Endothelial cell of umbilical vein (primary cell): ENCODE measurements around the gene KAT6B. TPM values are rescaled to one million over a fixed set of nuclear protein-coding genes. Genes with fewer than 3 reads are reported as not detected.

Experiments
- BruUV-seq: library from RNA; stranded (reverse); fragments of 400-500 nt; replicated peaks from 2 replicates; lab custom pipeline; 2021; lab: Mats Ljungman, UMichigan
- CTCF ChIA-PET: fragments of 300-600, 350-600 bp; sonication (Branson Sonifier 250); formaldehyde crosslinking; loops from one replicate; lab custom pipeline; 2021; ENCODE audit warnings: antibody characterized with exemption, inconsistent platforms; lab: Charles Lee
- POLR2A ChIA-PET: fragments of 300-600, 350-600 bp; sonication (Branson Sonifier 250); formaldehyde crosslinking; loops from one replicate; lab custom pipeline; 2021; ENCODE audit warnings: antibody characterized with exemption, inconsistent platforms; lab: Charles Lee
- DNase-seq: peaks from one replicate; pipeline ENCODE4 v3.0.0-alpha.2; 2011; ENCODE audit warnings: low read depth, low spot score
- FAIRE-seq: peaks from 2 replicates; lab custom pipeline; 2011; peaks lifted over from hg19 to GRCh38; lab: Jason Lieb, UNC
- H2AFZ ChIP-seq: 2 replicates; pipeline ENCODE4 v1.6.0; 2012; ENCODE audit warnings: low read depth, low read length, control low read depth, inconsistent platforms
- H3K27ac ChIP-seq: 2 replicates; pipeline ENCODE4 v1.5.1; 2011; ENCODE audit warnings: low read depth, mild to moderate bottlenecking, control low read depth, low read length, moderate library complexity; ENCODE audit not compliant: insufficient read depth
- H3K27me3 ChIP-seq, 2 experiments: 2 replicates each; pipeline versions ENCODE4 v1.6.0 to v1.6.1; 2011; ENCODE audit warnings: low read length in 2 of 2, mixed read lengths in 1 of 2; ENCODE audit not compliant: control insufficient read depth in 2 of 2, insufficient read depth in 2 of 2
- H3K36me3 ChIP-seq, 2 experiments: 2 replicates in 1 of 2; 3 replicates in 1 of 2; pipeline ENCODE4 v1.5.1; 2011; ENCODE audit warnings: low read length in 2 of 2, mild to moderate bottlenecking in 1 of 2, moderate library complexity in 1 of 2; ENCODE audit not compliant: control insufficient read depth in 2 of 2, insufficient read depth in 2 of 2; ENCODE audit errors: extremely low read depth in 1 of 2
- H3K4me1 ChIP-seq: 3 replicates; pipeline ENCODE4 v1.5.1; 2011; ENCODE audit warnings: mild to moderate bottlenecking, low read length; ENCODE audit not compliant: control insufficient read depth, insufficient read depth; ENCODE audit errors: extremely low read depth
- H3K4me2 ChIP-seq: 2 replicates; pipeline ENCODE4 v1.6.1; 2011; ENCODE audit warnings: low read length, control low read depth, mixed read lengths; ENCODE audit not compliant: insufficient read depth
- H3K4me3 ChIP-seq, 3 experiments: fragments of 200-600 bp in 1 of 3; sonication (generic), shearing (Covaris generic) in 1 of 3; replicated peaks in 1 of 3; 2 replicates each; pipeline ENCODE4 v1.5.1; 2011 to 2016; ENCODE audit warnings: control low read depth in 3 of 3, low read length in 3 of 3, mild to moderate bottlenecking in 2 of 3, inconsistent platforms in 1 of 3, low read depth in 1 of 3, moderate library complexity in 1 of 3; ENCODE audit not compliant: insufficient read depth in 1 of 3
- H3K79me2 ChIP-seq: 2 replicates; pipeline ENCODE4 v1.6.0; 2012; ENCODE audit warnings: low read length, inconsistent platforms; ENCODE audit not compliant: control insufficient read depth, insufficient read depth
- H3K9ac ChIP-seq: replicated peaks from 2 replicates; pipeline ENCODE3; 2011; ENCODE audit warnings: low read length, control low read depth; ENCODE audit not compliant: insufficient read depth; ENCODE audit errors: extremely low read depth
- H3K9me1 ChIP-seq: replicated peaks from 3 replicates; pipeline ENCODE4 v1.6.0; 2011; ENCODE audit warnings: mild to moderate bottlenecking, low read length; ENCODE audit not compliant: control insufficient read depth, insufficient read depth; ENCODE audit errors: extremely low read depth
- H3K9me3 ChIP-seq: replicated peaks from 2 replicates; pipeline ENCODE4 v1.5.1; 2012; ENCODE audit warnings: low read length, inconsistent platforms; ENCODE audit not compliant: control insufficient read depth, insufficient read depth
- H4K20me1 ChIP-seq: replicated peaks from 2 replicates; pipeline ENCODE3; 2011; ENCODE audit warnings: mild to moderate bottlenecking, low read length; ENCODE audit not compliant: control insufficient read depth, insufficient read depth; ENCODE audit errors: extremely low read depth
- EZH2 ChIP-seq: IDR thresholded peaks from 2 replicates; pipeline ENCODE4 v1.6.1; 2012; ENCODE audit warnings: borderline replicate concordance, low read depth, mild to moderate bottlenecking, moderate library complexity, low read length, inconsistent platforms; ENCODE audit not compliant: severe bottlenecking
- FOS ChIP-seq: IDR thresholded peaks from 2 replicates; pipeline ENCODE4 v1.6.1; 2011; ENCODE audit warnings: mild to moderate bottlenecking, low read length, moderate library complexity, borderline replicate concordance; ENCODE audit not compliant: insufficient read depth
- GATA2 ChIP-seq: IDR thresholded peaks from 2 replicates; pipeline ENCODE4 v1.7.0; 2011; ENCODE audit warnings: low read depth, mild to moderate bottlenecking, moderate library complexity, mixed read lengths, low read length; ENCODE audit not compliant: insufficient read length, insufficient read depth
- JUN ChIP-seq: IDR thresholded peaks from 2 replicates; pipeline ENCODE4 v1.6.1; 2011; ENCODE audit warnings: borderline replicate concordance, low read depth; ENCODE audit not compliant: insufficient read length, insufficient read depth
- MYC ChIP-seq: IDR thresholded peaks from one replicate; pipeline ENCODE4 v1.6.1; 2011; ENCODE audit warnings: mild to moderate bottlenecking, low read depth, low read length
- POLR2A ChIP-seq: IDR thresholded peaks from 2 replicates; pipeline ENCODE4 v1.6.1; 2012; ENCODE audit warnings: low read depth, mild to moderate bottlenecking, control low read depth, low read length
- POLR2AphosphoS5 ChIP-seq: IDR thresholded peaks from 2 replicates; pipeline ENCODE4 v1.6.1; 2012; ENCODE audit warnings: low read depth, mild to moderate bottlenecking, control low read depth, low read length, moderate library complexity; ENCODE audit not compliant: insufficient read depth
- dilution Hi-C: fragments of 300-500 bp; cut with MboI; formaldehyde crosslinking; loops from one replicate; pipeline ENCODE4 v1.15.0; 2019; ENCODE audit warnings: low sequenced_read_pairs; ENCODE audit not compliant: extremely low pct_ligation_motif_present
- intact Hi-C: fragments of 100-400 bp; cut with micrococcal nuclease; formaldehyde crosslinking; loops from one replicate; pipeline ENCODE4 v1.10.0; 2022
- polyA plus RNA-seq, 4 experiments: library from polyadenylated mRNA; depleted of rRNA in 3 of 4; stranded (reverse) in 3 of 4; unstranded in 1 of 4; fragments of >200 nt; gene quantifications; 2 replicates each; pipeline versions ENCODE4 v1.2.1 to v1.2.3, GENCODE V29; 2011 to 2012; ENCODE audit warnings: missing spikeins in 1 of 4
- total RNA-seq: library from RNA; stranded (reverse); gene quantifications from 2 replicates; pipeline ENCODE4 v1.2.3, GENCODE V29; 2021
- TF ChIP-seq, protein P1 (sequence below), 2 donors: IDR thresholded peaks; 1 replicate in 1 of 2; 2 replicates in 1 of 2; pipeline ENCODE4 v1.5.1; 2011; ENCODE audit warnings: low read length in 2 of 2, mild to moderate bottlenecking in 2 of 2, moderate library complexity in 2 of 2, control low read depth in 1 of 2, inconsistent platforms in 1 of 2, low read depth in 1 of 2; ENCODE audit not compliant: insufficient read depth in 1 of 2; ENCODE audit errors: extremely low read depth in 1 of 2
- TF ChIP-seq, protein P2 (sequence below): IDR thresholded peaks from 2 replicates; pipeline ENCODE4 v1.6.1; 2011; ENCODE audit not compliant: insufficient read depth, insufficient read length

The KAT6B gene
- total and polyA plus RNA-seq, 2 donors (not counting 3 experiments of a cell fraction or from before 2014, with no cell fraction given) = 4.5 to 17.0 TPM

DNA sequence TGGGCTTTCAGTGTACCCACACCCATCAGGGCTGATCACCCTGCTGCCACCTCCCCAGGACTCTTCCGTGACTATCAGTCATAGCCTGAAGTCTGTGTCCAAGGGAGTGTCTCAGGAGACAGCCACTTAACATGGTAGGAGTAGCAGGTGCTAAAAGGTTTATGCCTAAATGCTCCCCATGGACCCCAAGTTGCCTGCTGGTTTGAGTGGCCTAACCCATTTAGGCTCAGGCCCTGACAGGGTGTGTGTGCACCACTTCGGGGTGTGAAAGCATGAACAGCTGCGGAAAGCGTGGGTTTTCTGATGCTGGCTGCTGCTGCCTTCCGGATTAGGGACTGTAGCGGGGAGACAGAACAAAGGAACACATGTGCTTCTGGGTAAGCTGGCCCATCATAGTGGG is 191.9 kb downstream of the KAT6B start:
- no peaks in the 10 kb centered on the region for H3K4me1 ChIP-seq
- intact Hi-C loops = loop anchor here (2.0 kb wide), 1 partner anchor 279 kb away; no protein-coding TSS in a partner anchor
- H4K20me1 ChIP-seq = no peaks in the 10 kb centered on the region
- ChIA-PET POLR2A (no interaction called here), CTCF (no interaction called here)
- BruUV-seq = no TSS peak
- no peak overlapping the region for H3K4me3 ChIP-seq
- no peak overlapping the region for H2AFZ ChIP-seq
- H3K79me2 ChIP-seq = no peaks in the 10 kb centered on the region
- H3K9ac ChIP-seq = no peak overlapping the region
- no peaks in the 10 kb centered on the region for H3K36me3 ChIP-seq
- dilution Hi-C loops = no loop called here
- FAIRE-seq = no peak
- H3K27me3 ChIP-seq = no peaks in the 10 kb centered on the region
- no peak for TF ChIP-seq POLR2AphosphoS5
- TF ChIP-seq JUN = no peak
- TF ChIP-seq, protein P1, sequence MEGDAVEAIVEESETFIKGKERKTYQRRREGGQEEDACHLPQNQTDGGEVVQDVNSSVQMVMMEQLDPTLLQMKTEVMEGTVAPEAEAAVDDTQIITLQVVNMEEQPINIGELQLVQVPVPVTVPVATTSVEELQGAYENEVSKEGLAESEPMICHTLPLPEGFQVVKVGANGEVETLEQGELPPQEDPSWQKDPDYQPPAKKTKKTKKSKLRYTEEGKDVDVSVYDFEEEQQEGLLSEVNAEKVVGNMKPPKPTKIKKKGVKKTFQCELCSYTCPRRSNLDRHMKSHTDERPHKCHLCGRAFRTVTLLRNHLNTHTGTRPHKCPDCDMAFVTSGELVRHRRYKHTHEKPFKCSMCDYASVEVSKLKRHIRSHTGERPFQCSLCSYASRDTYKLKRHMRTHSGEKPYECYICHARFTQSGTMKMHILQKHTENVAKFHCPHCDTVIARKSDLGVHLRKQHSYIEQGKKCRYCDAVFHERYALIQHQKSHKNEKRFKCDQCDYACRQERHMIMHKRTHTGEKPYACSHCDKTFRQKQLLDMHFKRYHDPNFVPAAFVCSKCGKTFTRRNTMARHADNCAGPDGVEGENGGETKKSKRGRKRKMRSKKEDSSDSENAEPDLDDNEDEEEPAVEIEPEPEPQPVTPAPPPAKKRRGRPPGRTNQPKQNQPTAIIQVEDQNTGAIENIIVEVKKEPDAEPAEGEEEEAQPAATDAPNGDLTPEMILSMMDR (IDR thresholded peaks at IDR 0.05; ENCODE audit: extremely low read depth in 1 of 2, insufficient read depth in 1 of 2, low read depth in 1 of 2, low read length in 2 of 2) = no peak
- TF ChIP-seq GATA2 = no peak
- no peak for TF ChIP-seq EZH2
- TF ChIP-seq, protein P2, sequence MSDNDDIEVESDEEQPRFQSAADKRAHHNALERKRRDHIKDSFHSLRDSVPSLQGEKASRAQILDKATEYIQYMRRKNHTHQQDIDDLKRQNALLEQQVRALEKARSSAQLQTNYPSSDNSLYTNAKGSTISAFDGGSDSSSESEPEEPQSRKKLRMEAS = no peak
- no peak for TF ChIP-seq POLR2A
- TF ChIP-seq FOS = no peak
- TF ChIP-seq MYC = no peak
- DNase-seq = no peak
- H3K9me1 ChIP-seq = no peaks in the 10 kb centered on the region
- H3K4me2 ChIP-seq = no peak overlapping the region
- no peaks in the 10 kb centered on the region for H3K9me3 ChIP-seq
- H3K27ac ChIP-seq = no peak overlapping the region
